HepG2 (cell line): Measurements from ENCODE around the gene MFRP. TPM values are rescaled to one million over a fixed set of nuclear protein-coding genes. Genes with fewer than 3 reads are reported as not detected.

Source experiments
- FOXC1 ChIP-seq: sonication (generic); formaldehyde crosslinking; IDR thresholded peaks from 2 replicates; pipeline ENCODE4 v1.8.0; 2022; ENCODE audit warnings: mild to moderate bottlenecking, missing genetic modification reagents, borderline replicate concordance
- HIVEP1 ChIP-seq: sonication (generic); formaldehyde crosslinking; IDR thresholded peaks from 2 replicates; pipeline ENCODE4 v1.4.0; 2020; ENCODE audit warnings: mild to moderate bottlenecking, missing genetic modification reagents
- KDM5B ChIP-seq: sonication (generic); formaldehyde crosslinking; IDR thresholded peaks from 2 replicates; pipeline ENCODE4 v1.4.0; 2020; ENCODE audit warnings: missing genetic modification reagents, mild to moderate bottlenecking, borderline replicate concordance
- MIXL1 ChIP-seq: IDR thresholded peaks from 2 replicates; pipeline ENCODE4 v1.6.1; 2016
- RAD21 ChIP-seq: fragments of 450-650 bp; formaldehyde crosslinking; IDR thresholded peaks from 2 replicates; pipeline ENCODE4 v1.5.0; 2020; ENCODE audit warnings: mild to moderate bottlenecking
- SMAD3 ChIP-seq: sonication (generic); formaldehyde crosslinking; IDR thresholded peaks from 2 replicates; pipeline ENCODE4 v1.4.0; 2020; ENCODE audit warnings: missing genetic modification reagents
- ZNF530 ChIP-seq: sonication (generic); formaldehyde crosslinking; IDR thresholded peaks from 2 replicates; pipeline ENCODE4 v1.5.0; 2020; ENCODE audit warnings: low read depth, mild to moderate bottlenecking, missing genetic modification reagents
- ZNF564 ChIP-seq: sonication (generic); formaldehyde crosslinking; IDR thresholded peaks from 2 replicates; pipeline ENCODE4 v1.8.1; 2023; ENCODE audit warnings: mild to moderate bottlenecking, missing genetic modification reagents
- polyA plus RNA-seq, 8 experiments: library from polyadenylated mRNA; depleted of rRNA in 3 of 8; stranded (reverse) in 7 of 8; unstranded in 1 of 8; fragments of >200 nt; fragmentation: Illumina TruSeq in 4 of 8; extraction: Trizol in 4 of 8; gene quantifications; 2 replicates each; pipeline versions ENCODE4 v1.2.1 to v1.2.3, GENCODE V29; 2011 to 2016; ENCODE audit warnings: low read depth in 4 of 8, missing spikeins in 1 of 8, mixed read lengths in 1 of 8; ENCODE audit not compliant: insufficient read depth in 1 of 8
- total RNA-seq, 5 experiments: library from RNA; depleted of rRNA; stranded (reverse); fragments of >200 nt; fragmentation: Illumina TruSeq; extraction: Trizol; gene quantifications; 2 replicates each; pipeline ENCODE4 v1.2.3, GENCODE V29; 2016; ENCODE audit warnings: low read depth in 1 of 5
- TF ChIP-seq, protein P1 (sequence below), 2 experiments: sonication (generic) in 1 of 2; formaldehyde crosslinking in 1 of 2; IDR thresholded peaks; 2 replicates each; pipeline versions ENCODE4 v1.4.0 to v1.6.1; 2016 to 2020; ENCODE audit warnings: borderline replicate concordance in 1 of 2, low read depth in 1 of 2, mild to moderate bottlenecking in 1 of 2, missing genetic modification reagents in 1 of 2
- TF ChIP-seq, protein P2 (sequence below): sonication (generic); formaldehyde crosslinking; IDR thresholded peaks from 2 replicates; pipeline ENCODE4 v1.4.0; 2020; ENCODE audit warnings: missing genetic modification reagents
- TF ChIP-seq, protein P3 (sequence below): sonication (generic); formaldehyde crosslinking; IDR thresholded peaks from 2 replicates; pipeline ENCODE4 v1.8.0; 2022; ENCODE audit warnings: missing genetic modification reagents, mild to moderate bottlenecking, inconsistent platforms, borderline replicate concordance
- TF ChIP-seq, protein P4 (sequence below): IDR thresholded peaks from 2 replicates; pipeline ENCODE4 v1.6.1; 2016

MFRP gene
- total and polyA plus RNA-seq, 2 of the 13 experiments (the other 11 are each of a cell fraction or from before 2014, with no cell fraction given) = not detected

DNA sequence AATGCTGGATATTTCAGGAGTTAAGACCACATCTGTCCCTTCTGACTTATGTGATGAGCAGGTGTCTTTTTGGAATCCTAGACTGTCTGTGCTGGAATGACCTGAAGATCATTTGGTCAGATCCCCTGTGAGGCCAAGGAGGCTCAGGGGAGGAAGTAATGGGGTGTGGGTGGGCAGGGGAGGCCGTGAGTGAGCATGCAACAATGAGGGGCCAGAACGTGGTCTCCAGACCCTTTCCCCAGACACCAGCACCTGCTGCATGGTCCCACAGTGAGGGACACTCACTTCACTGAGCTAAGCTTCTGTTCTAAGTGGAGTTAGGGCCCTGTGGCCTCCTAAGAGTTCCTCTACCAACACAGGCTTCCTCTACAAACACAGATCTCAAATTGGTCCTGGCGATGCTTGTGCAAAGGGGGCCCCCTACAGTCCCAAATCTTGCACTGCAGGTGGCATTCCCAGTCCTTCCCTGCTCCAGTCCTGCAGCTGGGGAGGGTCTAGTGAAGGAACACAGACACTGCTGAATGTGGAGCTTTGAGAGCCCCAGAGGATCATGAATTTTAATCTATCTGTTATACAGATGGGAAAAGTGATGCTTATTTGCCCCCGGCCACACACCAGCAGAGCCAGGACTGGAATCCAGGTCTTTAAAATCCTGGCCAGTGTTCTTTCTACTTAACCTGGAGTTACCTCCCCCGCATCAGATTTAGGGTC, 27.6 kb upstream of the MFRP start (continued):
- TF ChIP-seq, protein P1, sequence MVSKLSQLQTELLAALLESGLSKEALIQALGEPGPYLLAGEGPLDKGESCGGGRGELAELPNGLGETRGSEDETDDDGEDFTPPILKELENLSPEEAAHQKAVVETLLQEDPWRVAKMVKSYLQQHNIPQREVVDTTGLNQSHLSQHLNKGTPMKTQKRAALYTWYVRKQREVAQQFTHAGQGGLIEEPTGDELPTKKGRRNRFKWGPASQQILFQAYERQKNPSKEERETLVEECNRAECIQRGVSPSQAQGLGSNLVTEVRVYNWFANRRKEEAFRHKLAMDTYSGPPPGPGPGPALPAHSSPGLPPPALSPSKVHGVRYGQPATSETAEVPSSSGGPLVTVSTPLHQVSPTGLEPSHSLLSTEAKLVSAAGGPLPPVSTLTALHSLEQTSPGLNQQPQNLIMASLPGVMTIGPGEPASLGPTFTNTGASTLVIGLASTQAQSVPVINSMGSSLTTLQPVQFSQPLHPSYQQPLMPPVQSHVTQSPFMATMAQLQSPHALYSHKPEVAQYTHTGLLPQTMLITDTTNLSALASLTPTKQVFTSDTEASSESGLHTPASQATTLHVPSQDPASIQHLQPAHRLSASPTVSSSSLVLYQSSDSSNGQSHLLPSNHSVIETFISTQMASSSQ (IDR thresholded peaks at IDR 0.05; ENCODE audit: low read depth) = no peak
- TF ChIP-seq, protein P1 (CRISPR knock-in tag; IDR thresholded peaks at IDR 0.05; ENCODE audit: borderline replicate concordance) = no peak
- TF ChIP-seq, protein P2, sequence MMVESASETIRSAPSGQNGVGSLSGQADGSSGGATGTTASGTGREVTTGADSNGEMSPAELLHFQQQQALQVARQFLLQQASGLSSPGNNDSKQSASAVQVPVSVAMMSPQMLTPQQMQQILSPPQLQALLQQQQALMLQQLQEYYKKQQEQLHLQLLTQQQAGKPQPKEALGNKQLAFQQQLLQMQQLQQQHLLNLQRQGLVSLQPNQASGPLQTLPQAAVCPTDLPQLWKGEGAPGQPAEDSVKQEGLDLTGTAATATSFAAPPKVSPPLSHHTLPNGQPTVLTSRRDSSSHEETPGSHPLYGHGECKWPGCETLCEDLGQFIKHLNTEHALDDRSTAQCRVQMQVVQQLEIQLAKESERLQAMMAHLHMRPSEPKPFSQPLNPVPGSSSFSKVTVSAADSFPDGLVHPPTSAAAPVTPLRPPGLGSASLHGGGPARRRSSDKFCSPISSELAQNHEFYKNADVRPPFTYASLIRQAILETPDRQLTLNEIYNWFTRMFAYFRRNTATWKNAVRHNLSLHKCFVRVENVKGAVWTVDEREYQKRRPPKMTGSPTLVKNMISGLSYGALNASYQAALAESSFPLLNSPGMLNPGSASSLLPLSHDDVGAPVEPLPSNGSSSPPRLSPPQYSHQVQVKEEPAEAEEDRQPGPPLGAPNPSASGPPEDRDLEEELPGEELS (CRISPR knock-in tag) = 0 out of 2 replicates have a peak, but pooled peaks have one; percentile 12
- TF ChIP-seq MIXL1 (CRISPR knock-in tag) = peak; percentile 61; the same call in 1 of the 2 replicates
- peak; percentile 67; the same call in 1 of the 2 replicates for TF ChIP-seq SMAD3
- peak; percentile 90 for TF ChIP-seq RAD21
- TF ChIP-seq ZNF564 (CRISPR knock-in tag) = no peak
- TF ChIP-seq ZNF530 (CRISPR knock-in tag) = no peak
- TF ChIP-seq, protein P3, sequence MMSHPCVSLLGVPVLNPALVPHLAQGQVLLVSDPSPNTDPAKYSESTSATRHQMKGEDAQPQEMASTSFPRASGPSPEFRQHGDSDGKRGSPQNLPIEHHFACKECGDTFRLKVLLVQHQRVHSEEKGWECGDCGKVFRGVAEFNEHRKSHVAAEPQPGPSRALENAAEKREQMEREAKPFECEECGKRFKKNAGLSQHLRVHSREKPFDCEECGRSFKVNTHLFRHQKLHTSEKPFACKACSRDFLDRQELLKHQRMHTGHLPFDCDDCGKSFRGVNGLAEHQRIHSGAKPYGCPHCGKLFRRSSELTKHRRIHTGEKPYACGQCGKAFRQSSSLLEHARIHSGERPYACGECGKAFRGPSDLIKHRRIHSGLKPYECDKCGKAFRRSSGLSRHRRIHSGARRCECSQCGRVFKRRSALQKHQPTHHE (CRISPR knock-in tag) = 0 out of 2 replicates have a peak, but pooled peaks have one; percentile 59
- no peak for TF ChIP-seq KDM5B (CRISPR knock-in tag)
- TF ChIP-seq FOXC1 = no peak
- TF ChIP-seq, protein P4, sequence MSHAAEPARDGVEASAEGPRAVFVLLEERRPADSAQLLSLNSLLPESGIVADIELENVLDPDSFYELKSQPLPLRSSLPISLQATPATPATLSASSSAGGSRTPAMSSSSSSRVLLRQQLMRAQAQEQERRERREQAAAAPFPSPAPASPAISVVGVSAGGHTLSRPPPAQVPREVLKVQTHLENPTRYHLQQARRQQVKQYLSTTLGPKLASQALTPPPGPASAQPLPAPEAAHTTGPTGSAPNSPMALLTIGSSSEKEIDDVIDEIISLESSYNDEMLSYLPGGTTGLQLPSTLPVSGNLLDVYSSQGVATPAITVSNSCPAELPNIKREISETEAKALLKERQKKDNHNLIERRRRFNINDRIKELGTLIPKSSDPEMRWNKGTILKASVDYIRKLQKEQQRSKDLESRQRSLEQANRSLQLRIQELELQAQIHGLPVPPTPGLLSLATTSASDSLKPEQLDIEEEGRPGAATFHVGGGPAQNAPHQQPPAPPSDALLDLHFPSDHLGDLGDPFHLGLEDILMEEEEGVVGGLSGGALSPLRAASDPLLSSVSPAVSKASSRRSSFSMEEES = no peak
- TF ChIP-seq HIVEP1 (CRISPR knock-in tag) = no peak
